HG03457 (cell line): Measurements from ENCODE around the gene ZNRF3.

Experiments used
- ATAC-seq: cut with Tn5 transposase; IDR thresholded peaks from one replicate; pipeline ENCODE4 v1.9.1; 2021; ENCODE audit warnings: moderate number of reproducible peaks; ENCODE audit not compliant: unreplicated experiment

ZNRF3 gene

DNA sequence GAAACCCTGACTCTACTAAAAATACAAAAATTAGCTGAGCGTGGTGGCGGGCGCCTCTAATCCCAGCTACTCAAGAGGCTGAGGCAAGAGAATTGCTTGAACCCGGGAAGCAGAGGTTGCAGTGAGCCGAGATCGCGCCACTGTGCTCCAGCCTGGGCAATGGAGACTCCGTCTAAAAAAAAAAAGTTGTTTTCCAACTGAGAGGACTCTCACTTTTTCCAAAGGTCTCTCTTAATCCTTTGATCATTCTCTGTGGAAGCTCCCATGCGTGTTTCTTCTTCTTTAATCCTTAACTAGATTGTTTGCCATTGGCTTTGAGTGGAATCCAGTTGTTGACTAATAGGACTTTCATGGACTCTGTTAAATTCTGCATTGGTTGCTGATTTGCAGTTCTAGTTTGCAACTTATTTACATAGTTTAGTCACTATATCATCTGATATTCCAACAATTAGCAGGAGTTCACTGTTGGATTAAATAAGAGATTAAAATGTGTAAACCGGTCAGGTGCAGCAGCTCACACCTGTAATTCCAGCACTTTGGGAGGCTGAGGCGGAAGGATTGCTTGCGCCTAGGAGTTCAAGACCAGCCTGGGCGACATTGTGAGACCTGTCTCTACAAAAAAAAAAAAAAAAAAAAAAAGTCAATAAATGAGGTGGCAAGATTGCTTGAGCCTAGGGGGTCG lies 98.6 kb downstream of the ZNRF3 start:
- ATAC-seq, result no peak

DNA sequence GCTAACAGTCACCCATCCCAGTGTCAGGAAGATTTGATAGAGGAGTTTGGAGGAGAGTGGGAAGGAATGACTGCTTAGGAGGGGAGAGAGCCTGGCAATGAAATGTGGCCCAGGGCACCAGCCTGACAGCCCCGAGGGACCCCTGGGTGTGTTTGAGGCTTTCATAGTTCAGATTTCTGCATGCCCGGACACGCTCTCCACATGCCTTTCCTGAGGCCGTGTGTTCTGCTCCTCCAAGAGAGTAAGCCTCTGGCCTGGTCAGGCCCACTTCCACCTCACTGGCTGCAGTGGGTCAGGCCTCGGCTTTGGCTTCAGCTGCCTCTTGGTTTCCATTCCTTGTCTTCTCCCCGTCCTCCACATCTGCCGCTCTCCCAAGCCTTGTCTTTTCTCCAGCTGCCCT lies 99.8 kb downstream of the ZNRF3 start:
- no peak for ATAC-seq

DNA sequence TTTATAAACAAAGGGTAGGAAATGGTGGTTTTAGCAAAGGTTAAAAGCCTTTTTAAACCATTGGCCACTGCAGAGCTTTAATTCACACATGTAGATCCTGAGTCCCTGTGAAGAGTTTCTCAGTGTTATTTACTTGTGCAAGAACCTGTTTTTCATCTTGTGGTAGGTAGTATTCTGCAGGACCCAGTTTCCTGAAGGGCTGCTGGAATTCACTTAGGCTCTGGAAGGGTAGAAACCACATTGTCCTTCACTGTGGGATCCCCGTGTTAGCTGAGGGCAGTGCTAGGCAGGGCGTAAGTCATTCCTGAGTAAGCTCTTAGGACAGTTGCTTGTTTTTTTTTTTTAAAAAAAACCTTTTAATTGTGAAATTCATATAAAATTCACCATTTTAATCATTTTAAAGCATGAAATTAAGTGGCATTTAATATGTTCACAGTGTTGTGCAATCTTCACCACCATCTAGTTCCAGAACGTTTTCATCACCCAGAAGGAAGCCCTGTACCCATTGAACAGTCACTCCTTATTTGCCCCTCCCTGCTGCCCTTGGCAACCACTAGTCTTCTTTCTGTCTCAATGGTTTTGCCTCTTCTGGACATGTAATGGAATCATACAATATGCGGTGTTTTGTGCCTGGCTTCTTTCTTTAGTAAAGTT lies 100.5 kb downstream of the ZNRF3 start:
- no peak for ATAC-seq

DNA sequence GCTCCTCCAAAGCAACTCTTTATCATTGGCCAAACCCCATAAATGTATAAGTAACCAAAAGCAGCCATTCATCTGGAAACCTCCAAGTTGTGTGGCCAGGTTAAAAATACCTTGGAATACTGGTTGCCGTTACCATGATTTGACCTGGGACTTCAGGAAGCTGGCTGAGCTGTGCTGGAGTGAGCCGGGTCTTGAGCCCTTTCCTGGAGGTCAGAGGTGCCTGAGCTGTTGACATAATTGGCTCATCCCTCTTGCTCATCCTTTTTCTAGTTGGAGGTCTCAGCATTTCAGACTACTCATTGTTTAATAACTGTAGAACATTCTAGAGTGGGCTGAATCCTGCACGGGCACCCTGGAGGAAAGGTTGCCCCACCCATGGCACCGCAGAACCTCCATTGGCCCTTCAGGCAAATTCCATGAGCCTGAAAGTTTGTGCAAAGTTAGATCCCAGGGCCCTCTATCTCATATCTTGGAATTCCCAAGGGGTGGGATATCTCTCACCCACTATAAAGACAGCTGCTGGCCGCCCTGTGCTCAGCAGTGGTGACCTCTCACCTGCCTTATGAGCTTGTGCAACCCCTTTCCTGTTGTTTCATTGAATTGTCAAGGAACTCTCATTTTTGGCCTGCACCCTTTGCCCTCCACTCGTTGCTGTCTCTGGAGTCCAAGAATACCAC lies 101.2 kb downstream of the ZNRF3 start:
- ATAC-seq, result no peak

DNA sequence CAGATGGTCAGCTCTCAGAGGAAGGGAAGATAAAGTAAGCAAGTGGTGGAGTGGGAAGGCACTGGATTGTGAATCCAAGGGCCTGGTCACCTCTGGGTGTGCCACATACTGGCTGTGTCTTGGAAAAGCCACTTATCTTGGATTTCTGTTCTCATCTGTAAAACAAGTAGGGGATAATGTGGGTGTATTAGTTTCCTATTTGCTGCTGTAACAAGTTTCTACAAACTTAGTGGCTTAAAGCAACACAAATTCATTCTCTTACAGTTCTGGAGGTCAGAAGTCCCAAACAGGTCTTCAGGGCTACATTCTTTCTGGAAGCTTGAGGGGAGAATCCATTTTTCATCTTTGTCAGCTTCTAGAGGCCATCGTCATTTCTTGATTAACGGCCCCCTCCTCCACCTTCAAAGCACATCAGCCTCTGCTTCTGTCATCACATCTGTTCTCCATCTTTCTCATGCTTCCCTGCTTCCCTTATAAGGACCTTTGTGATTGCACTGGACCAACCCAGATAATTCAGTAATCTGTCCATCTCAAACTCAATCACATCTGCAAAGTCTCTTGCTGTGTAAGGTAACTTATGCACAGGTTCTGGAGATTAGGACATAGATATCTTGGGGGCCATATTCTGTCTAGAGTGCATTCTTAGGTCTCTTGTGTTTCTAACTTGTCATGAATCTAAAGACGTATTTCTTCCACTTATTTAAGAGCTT lies 102.4 kb downstream of the ZNRF3 start:
- ATAC-seq, result no peak

DNA sequence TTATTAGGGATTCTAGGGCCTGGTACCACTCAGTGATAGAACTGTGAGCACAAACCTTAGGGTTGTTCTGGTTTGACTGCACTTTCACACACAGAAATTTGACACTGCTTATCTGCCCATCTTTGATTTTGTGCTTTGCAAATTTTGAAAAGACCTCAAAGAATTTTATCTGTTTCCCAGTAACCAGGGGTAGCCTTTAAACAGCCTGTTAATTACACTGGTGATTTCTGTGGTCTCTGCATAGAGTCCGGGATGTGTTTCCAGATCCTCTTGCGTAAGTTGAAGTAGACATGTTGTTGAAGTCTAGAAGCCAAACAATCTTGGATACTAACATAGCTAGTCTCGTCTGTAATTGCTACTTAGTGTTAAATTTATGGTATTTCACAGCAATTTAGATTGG lies 103.0 kb downstream of the ZNRF3 start:
- ATAC-seq, result no peak

DNA sequence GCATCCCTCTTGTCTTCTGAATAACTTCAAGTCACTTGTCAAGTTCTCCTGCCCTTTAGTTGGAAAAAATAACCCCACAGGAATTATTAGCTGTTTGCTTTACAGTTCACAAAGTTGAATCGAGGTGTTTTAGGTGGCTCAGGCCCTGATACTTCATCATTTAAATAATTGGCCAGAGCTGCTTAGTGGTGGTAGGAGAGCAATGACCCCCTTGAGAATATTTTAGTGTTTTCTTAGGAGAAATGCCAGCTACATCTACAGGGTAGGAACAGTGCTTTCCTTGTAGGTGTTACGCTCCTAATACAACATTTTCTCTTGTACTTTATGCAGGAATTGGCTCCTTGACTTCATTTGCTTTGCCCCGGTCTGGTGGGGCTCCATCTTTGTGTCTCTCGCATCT lies 105.1 kb downstream of the ZNRF3 start:
- no peak for ATAC-seq

DNA sequence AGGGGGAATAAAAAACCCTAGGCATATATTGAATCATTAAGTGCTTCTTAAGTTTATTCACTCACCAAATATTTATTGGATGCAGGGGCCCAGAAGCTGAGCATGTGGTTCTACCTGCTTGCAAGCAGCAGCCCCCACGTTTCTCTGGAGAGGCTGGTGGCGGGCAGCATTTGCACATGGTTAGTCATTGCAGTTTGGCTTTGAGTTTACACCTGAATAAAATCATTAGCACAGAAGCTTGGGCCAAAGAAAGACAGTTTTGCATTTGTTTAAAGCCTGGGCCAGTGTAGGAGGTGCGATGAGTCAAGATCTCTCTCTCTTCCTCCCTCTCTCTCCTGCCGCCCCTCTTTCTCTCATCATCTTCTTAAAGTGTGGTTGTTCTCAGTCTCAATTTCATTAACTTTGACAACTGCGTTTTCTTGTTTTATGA lies 105.7 kb downstream of the ZNRF3 start:
- ATAC-seq, result no peak

DNA sequence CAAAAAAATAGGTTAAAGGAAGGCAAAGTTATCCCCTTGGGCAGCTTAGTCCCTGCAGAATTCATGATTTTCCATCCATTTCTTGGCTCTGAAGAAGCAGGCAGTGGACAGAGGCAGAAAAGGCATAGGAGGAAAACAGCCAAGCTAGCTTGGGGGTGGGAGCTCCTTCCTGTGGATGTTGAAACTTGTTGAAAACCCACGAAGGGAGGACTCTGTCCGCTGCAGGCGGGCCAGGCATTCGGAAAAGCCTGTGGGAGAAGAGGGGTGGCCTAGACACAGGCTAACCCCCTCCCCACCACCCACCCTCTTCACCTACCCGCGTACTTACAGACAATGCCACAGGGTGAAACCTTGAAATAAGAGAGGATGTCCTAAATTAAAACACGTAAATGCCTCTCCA lies 106.1 kb downstream of the ZNRF3 start:
- no peak for ATAC-seq

DNA sequence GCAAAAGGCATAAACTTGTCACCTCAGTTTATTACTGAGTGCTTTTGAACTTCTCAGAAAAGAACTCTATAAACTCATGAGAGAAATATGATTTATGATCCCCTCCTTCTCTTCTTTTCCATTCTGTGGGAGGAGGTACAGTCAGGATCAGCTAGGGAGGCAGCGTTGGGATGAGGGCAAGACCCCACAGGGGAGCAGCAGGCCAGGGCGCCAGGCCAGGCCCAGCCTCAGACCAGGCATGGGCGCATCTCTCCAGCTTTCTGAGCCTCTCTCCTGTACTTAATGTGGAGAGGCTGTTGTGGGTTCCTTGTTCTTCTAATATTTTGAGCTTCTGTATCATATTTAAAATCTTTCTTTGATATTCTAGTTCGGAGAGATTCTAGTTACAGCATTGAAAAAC lies 106.5 kb downstream of the ZNRF3 start:
- ATAC-seq, result no peak

DNA sequence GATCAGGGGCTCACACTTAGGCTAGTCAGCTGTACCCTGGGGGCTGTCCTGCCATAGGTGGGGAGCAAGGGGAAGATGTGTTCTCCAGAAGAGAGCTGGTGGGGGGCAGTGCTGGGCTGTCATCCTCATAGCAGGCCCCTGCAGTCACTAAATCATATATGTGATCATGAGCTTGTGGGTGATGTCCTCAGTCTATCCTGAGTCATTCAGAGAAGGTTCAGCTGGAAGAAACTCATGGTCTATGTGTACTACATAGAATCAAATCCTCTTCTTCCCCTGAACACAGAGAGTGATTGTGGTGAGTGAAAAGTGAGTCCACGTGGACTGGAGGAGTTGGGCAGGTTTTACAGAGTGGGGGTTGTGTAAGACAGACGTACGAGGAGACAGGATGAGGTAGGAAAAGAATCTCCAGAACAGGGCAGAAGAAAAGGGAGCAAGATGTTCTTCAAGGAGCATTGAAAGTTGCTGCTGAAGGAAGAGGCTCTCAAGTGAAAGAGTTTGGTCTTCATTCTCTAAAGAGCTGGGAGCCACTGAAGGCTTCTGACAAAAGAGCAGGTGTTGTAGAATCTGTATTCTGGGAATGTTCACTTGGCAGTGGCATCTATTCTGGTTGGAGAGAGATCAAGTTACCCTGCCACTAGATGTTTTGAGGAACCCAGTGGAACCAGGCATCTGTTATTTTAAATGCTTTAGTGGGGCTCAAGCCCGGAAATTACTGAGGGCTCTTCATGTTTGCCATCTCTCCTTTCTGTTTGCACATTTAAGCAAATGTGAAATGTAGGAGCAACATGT lies 109.4 kb downstream of the ZNRF3 start:
- ATAC-seq, result no peak

DNA sequence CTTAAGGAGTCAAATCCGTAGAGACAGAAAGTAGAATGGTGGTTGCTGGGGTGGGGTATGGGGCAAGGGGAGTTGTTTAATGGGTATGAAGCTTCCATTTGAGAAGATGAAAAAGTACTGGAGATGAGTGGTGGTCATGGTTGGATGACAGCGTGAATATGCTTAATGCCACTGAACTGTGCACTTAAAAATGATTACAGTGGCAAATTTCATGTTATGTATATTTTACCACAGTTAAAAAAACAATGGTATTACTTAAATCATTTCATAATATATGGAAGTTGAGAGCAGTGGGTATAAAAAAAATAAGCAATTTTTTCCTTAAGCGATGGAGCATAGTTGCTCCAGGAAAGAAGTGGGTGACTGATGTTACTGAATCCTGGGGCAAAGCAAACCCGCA lies 111.2 kb downstream of the ZNRF3 start:
- ATAC-seq, result no peak

DNA sequence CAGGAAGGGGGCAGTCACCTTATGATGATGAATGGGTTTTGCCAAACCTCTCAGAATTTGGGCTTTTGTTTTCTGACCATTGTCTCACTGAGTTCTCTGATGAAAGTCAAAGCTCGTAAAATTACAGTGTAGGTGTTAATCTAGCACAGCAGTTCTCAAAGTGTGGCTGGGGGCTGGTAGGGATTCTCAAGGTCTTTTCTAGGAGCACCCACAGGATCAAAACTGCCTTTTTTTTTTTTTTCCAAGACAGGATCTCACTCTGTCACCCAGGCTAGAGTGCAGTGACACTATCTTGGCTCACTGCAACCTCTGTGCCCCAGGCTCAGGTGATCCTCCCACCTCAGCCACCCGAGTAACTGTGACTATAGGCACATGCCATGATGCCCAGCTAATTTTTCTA lies 112.2 kb downstream of the ZNRF3 start:
- no peak for ATAC-seq

DNA sequence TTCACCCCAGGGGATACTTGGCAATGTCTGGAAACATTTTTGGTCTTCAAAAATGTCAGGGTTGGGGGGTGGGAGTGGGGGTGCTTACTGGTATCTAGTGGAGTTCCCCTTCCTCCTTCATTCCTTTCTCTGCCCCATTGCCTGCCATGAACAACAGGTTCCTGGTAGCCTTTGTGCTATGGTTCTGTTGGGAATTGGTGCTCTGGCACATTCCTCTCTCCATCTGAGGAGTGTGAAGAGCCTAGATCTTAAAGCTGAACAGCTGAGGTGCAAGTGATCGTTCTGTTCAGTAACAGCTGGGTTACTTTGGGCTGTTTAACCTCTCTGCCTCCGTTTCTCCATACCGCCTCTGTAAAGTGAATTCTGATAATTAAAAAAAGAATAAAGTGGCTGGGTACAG lies 114.0 kb downstream of the ZNRF3 start:
- no peak for ATAC-seq

DNA sequence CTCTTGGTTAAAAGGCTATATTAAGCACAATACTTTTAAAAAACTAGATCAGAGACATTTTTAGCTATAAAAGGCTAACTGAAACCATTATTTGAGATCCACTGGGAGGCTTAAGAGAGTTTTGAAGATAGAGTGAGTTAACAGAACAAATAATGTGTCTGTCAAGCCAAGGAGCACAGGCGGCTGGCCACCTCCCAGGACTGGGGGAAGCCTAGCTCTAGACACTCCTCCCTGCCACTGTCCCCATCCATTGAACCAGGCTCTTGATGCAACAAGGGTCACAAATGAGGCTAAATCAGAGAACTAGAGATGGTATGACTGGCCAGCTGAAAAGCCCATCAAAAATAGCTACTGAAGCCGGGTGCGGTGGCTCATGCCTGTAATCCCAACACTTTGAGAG lies 115.3 kb downstream of the ZNRF3 start:
- ATAC-seq, result no peak

DNA sequence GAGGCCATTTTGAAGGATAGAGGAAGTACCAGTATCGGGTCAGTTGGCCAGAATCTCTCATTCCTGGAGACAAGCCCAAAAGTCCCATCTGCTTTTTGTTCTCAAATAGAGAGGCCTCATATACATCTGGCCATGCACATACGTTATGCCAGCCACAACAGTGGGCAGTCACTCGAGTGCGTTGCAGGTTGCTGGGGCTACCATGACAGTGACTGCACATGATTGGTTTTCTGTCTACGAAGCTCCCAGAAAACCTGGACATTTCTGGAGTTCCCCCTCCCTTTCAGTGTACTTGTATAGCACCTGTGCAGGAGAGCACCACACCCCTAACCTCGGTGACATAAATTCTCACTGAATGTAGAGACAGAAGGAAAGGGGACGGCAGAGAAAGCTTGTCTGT lies 116.1 kb downstream of the ZNRF3 start:
- ATAC-seq, result no peak

DNA sequence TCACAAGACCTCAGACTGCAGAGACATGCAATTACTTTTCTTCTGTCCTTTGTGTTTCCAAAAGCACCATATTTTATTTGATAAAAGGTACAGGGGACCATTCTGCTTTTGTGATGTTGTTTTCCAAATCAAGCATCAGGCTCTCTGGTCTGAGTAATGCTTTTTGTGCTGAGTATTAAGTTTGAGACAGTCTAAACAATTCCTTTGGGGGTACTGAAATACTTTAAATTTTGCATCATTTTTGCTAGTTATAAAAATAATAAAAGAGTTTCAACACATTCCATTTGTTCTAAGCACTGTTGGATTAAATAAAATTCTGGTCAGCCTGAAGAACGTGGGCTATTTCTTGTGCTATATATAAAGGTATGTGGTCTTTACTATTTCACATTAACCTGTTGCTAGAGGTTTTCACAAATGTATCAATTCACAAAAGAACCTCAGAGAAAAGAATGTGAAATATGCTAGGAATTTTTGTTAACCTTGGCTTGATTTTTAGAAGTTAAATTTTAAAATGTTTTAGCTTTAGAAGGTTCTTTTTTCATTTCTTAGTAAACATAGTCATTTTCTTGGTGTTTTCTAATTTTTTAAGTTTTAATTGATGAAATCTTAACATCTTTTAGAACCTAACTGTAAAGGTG lies 116.7 kb downstream of the ZNRF3 start:
- ATAC-seq, result no peak

DNA sequence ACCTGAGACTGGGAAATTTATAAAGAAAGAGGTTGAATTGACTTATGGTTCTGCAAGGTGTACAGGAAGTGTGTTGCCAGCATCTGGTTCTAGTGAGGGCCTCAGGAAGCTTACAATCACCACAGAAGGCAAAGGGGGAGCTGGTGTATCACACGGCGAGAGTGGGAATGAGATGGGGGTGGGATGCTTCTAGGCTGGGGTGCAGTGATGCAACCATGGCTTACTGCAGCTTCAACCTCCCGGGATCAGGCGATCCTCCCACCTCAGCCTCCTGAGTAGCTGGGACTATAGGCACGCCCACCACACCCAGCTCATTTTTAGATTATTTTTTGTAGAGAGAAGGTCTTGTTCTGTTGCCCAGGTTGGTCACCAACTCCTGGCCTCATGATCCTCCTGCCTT lies 117.3 kb downstream of the ZNRF3 start:
- ATAC-seq, result no peak

DNA sequence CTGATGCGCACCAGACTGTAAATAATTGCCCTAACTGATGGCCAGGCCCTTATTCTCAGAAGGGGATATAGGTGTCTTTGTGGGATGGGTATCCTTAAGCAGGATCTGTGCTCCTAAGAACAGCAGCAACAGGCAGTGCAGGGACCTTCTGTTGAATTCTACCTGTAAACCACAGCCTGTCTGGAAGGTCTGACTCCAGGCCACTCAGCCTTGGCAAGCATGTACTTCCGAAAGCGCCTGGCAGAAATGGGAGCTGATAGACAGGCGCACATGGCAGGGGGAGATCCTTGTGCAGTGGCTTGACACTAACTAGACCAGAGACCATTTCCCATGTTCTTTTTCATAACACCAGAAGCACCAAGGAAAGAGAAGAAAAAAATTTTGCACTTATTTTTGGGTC lies 119.2 kb downstream of the ZNRF3 start:
- no peak for ATAC-seq

DNA sequence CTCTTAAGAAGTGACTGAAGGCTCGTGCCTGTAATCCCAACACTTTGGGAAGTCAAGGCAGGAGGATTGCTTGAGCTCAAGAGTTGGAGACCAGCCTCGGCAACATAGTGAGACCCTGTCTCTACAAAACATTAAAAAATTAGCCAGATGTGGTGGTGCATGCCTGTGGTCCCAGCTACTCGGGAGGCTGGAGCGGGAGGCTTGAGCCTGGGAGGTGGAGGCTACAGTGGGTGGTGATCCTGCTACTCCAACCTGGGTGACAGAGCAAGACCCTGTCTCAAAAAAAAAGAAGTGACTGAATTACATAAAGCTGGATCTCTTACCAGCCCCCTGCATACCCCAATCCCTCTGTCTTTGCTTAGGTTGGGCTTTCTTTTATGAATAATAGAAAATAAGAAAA lies 120.2 kb downstream of the ZNRF3 start:
- no peak for ATAC-seq
